Measurements from ENCODE around the gene LY86. TPM values are rescaled to one million over a fixed set of nuclear protein-coding genes. Genes with fewer than 3 reads are reported as not detected.

The LY86 gene
- total and polyA plus RNA-seq, 9 of the 15 experiments (the other 6 are each of a cell fraction or from before 2014, with no cell fraction given): 0.08 to 0.20 TPM; not detected in 7

DNA sequence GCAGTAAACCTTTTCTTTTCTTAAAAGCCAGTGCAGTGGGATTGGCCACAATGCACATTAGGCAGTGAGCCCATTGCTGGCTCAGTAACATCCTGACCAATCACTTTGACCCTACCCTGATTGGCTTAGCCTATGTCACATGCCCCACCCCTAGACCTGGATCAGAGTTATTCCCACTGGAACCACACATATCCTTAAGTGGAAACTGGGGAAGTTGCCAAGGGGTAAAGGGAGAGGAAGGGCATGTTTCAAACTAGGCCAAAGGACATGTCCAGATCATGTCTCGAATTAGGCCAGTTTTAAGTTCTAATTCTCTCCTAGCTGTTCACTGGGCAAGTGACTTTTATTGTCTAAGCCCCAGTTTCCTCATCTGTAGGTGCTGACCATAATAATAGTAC lies 69.3 kb downstream of the LY86 start (continued):
- TF ChIP-seq PTTG1 (tag; IDR thresholded peaks at IDR 0.05; ENCODE audit: low read depth) (peak; percentile 38; the same call in 1 of the 2 replicates), KLF6 (CRISPR knock-in tag; IDR thresholded peaks at IDR 0.05; ENCODE audit: borderline replicate concordance) (peak; percentile 63), YBX1 (IDR thresholded peaks at IDR 0.05) (no peak), POLR2H (tag; IDR thresholded peaks at IDR 0.05; ENCODE audit: low read depth) (peak; percentile 84), ZNF668 (CRISPR knock-in tag; IDR thresholded peaks at IDR 0.05) (0 out of 2 replicates have a peak, but pooled peaks have one; percentile 55), PYGO2 (tag; IDR thresholded peaks at IDR 0.05) (no peak), RAD51 (IDR thresholded peaks at IDR 0.05; ENCODE audit: borderline replicate concordance, low read depth) (peak; percentile 42; the same call in 1 of the 2 replicates), ZNF197 (CRISPR knock-in tag; IDR thresholded peaks at IDR 0.05; ENCODE audit: low read depth) (peak; percentile 12; the same call in 1 of the 2 replicates), FOXA1 (IDR thresholded peaks at IDR 0.05; ENCODE audit: borderline replicate concordance) (no peak), HDAC8 (tag; IDR thresholded peaks at IDR 0.05) (peak; percentile 97), DDX20 (tag; IDR thresholded peaks at IDR 0.05; ENCODE audit: low read depth) (0 out of 2 replicates have a peak, but pooled peaks have one; percentile 68), SAFB (IDR thresholded peaks at IDR 0.05; ENCODE audit: borderline replicate concordance, low read depth, low read length) (no peak), OTX1 (CRISPR knock-in tag; IDR thresholded peaks at IDR 0.05) (no peak; the same call in none of the 2 replicates), ZSCAN32 (CRISPR knock-in tag; IDR thresholded peaks at IDR 0.05) (no peak), KLF13 (tag; IDR thresholded peaks at IDR 0.05; ENCODE audit: borderline replicate concordance, low read depth) (0 out of 2 replicates have a peak, but pooled peaks have one; percentile 62), NFRKB (IDR thresholded peaks at IDR 0.05; ENCODE audit: low read depth) (peak; percentile 80), ZZZ3 (IDR thresholded peaks at IDR 0.05) (no peak), DMBX1 (CRISPR knock-in tag; IDR thresholded peaks at IDR 0.05; ENCODE audit: borderline replicate concordance) (peak; percentile 33; the same call in 1 of the 2 replicates), ZNF12 (CRISPR knock-in tag; IDR thresholded peaks at IDR 0.05) (no peak)
- TF ChIP-seq, protein P1, sequence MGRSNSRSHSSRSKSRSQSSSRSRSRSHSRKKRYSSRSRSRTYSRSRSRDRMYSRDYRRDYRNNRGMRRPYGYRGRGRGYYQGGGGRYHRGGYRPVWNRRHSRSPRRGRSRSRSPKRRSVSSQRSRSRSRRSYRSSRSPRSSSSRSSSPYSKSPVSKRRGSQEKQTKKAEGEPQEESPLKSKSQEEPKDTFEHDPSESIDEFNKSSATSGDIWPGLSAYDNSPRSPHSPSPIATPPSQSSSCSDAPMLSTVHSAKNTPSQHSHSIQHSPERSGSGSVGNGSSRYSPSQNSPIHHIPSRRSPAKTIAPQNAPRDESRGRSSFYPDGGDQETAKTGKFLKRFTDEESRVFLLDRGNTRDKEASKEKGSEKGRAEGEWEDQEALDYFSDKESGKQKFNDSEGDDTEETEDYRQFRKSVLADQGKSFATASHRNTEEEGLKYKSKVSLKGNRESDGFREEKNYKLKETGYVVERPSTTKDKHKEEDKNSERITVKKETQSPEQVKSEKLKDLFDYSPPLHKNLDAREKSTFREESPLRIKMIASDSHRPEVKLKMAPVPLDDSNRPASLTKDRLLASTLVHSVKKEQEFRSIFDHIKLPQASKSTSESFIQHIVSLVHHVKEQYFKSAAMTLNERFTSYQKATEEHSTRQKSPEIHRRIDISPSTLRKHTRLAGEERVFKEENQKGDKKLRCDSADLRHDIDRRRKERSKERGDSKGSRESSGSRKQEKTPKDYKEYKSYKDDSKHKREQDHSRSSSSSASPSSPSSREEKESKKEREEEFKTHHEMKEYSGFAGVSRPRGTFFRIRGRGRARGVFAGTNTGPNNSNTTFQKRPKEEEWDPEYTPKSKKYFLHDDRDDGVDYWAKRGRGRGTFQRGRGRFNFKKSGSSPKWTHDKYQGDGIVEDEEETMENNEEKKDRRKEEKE (IDR thresholded peaks at IDR 0.05; ENCODE audit: borderline replicate concordance in 1 of 2, control insufficient read depth in 1 of 2, low read depth in 2 of 2, low read length in 1 of 2): no peak
- TF ChIP-seq, protein P2, sequence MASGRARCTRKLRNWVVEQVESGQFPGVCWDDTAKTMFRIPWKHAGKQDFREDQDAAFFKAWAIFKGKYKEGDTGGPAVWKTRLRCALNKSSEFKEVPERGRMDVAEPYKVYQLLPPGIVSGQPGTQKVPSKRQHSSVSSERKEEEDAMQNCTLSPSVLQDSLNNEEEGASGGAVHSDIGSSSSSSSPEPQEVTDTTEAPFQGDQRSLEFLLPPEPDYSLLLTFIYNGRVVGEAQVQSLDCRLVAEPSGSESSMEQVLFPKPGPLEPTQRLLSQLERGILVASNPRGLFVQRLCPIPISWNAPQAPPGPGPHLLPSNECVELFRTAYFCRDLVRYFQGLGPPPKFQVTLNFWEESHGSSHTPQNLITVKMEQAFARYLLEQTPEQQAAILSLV (tag; IDR thresholded peaks at IDR 0.05): 0 out of 2 replicates have a peak, but pooled peaks have one; percentile 18
- TF ChIP-seq, protein P3, sequence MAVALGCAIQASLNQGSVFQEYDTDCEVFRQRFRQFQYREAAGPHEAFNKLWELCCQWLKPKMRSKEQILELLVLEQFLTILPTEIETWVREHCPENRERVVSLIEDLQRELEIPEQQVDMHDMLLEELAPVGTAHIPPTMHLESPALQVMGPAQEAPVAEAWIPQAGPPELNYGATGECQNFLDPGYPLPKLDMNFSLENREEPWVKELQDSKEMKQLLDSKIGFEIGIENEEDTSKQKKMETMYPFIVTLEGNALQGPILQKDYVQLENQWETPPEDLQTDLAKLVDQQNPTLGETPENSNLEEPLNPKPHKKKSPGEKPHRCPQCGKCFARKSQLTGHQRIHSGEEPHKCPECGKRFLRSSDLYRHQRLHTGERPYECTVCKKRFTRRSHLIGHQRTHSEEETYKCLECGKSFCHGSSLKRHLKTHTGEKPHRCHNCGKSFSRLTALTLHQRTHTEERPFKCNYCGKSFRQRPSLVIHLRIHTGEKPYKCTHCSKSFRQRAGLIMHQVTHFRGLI (CRISPR knock-in tag; IDR thresholded peaks at IDR 0.05): peak; percentile 19; the same call in 1 of the 2 replicates
